SU-DHL-6 (cell line): ENCODE results near the gene LMOD1.

Experiments used
- H2AFZ ChIP-seq: fragments of 200-600 bp; sonication (generic); 2 replicates; pipeline ENCODE4 v1.6.1; 2014; ENCODE audit warnings: low read depth, mild to moderate bottlenecking, moderate library complexity, mixed read lengths, antibody characterized with exemption, low read length; ENCODE audit not compliant: severe bottlenecking
- H3F3A ChIP-seq: fragments of 200-600 bp; shearing (Covaris generic); 2 replicates; pipeline ENCODE4 v1.6.0; 2016; ENCODE audit warnings: antibody characterized with exemption, mild to moderate bottlenecking; ENCODE audit not compliant: insufficient read depth
- H3K27ac ChIP-seq: fragments of 200-600 bp; sonication (generic); 2 replicates; pipeline ENCODE4 v1.5.1; 2016; ENCODE audit warnings: low read depth, mild to moderate bottlenecking, low read length, moderate library complexity, mixed read lengths
- H3K27me3 ChIP-seq: fragments of 200-600 bp; sonication (generic), shearing (Covaris generic); 2 replicates; pipeline ENCODE4 v1.6.0; 2014; ENCODE audit warnings: mild to moderate bottlenecking, low read length
- H3K36me3 ChIP-seq: fragments of 200-600 bp; sonication (generic); 2 replicates; pipeline ENCODE4 v1.6.1; 2014; ENCODE audit warnings: mild to moderate bottlenecking, low read length, mixed read lengths
- H3K4me2 ChIP-seq: fragments of 300-600, 200-600 bp; shearing (Covaris generic), sonication (generic); 2 replicates; pipeline ENCODE4 v1.6.0; 2014; ENCODE audit warnings: low read length, low read depth, mild to moderate bottlenecking; ENCODE audit not compliant: poor library complexity, severe bottlenecking
- H3K4me3 ChIP-seq: fragments of 200-600 bp; sonication (generic); 2 replicates; pipeline ENCODE4 v1.5.1; 2014; ENCODE audit warnings: antibody characterized with exemption, low read length, mild to moderate bottlenecking, mixed read lengths; ENCODE audit not compliant: insufficient read depth, poor library complexity, severe bottlenecking
- H3K79me2 ChIP-seq: fragments of 200-600 bp; sonication (generic); 2 replicates; pipeline ENCODE4 v1.6.1; 2014; ENCODE audit warnings: mild to moderate bottlenecking, low read length, moderate library complexity; ENCODE audit not compliant: insufficient read depth
- H3K9ac ChIP-seq: fragments of 200-600 bp; sonication (generic); 2 replicates; pipeline ENCODE4 v1.7.0; 2014; ENCODE audit warnings: mild to moderate bottlenecking, low read length
- H3K9me2 ChIP-seq: fragments of 200-600 bp; sonication (generic); replicated peaks from 2 replicates; pipeline ENCODE4 v1.6.1; 2014; ENCODE audit warnings: low read length; ENCODE audit not compliant: insufficient read depth
- H3K9me3 ChIP-seq: fragments of 200-600 bp; sonication (generic); 2 replicates; pipeline ENCODE4 v1.6.1; 2014; ENCODE audit warnings: low read length, mixed read lengths; ENCODE audit not compliant: insufficient read depth
- H4K20me1 ChIP-seq: fragments of 200-600 bp; sonication (generic); 2 replicates; pipeline ENCODE4 v1.6.1; 2014; ENCODE audit warnings: low read depth, mild to moderate bottlenecking, antibody characterized with exemption, low read length, moderate library complexity, mixed read lengths
- CTCF ChIP-seq: fragments of 200-600 bp; sonication (generic); IDR thresholded peaks from one replicate; pipeline ENCODE4 v1.5.1; 2017; ENCODE audit warnings: antibody characterized with exemption, mild to moderate bottlenecking, low read length, moderate library complexity; ENCODE audit not compliant: insufficient read depth, poor library complexity, severe bottlenecking
- EZH2phosphoT487 ChIP-seq: fragments of 200-600 bp; sonication (generic), shearing (Covaris generic); conservative IDR thresholded peaks from 2 replicates; pipeline ENCODE4 v1.6.1; 2018; ENCODE audit warnings: mild to moderate bottlenecking, antibody characterized with exemption, low read length, moderate library complexity, mixed read lengths

Gene LMOD1

GRCh38 chr1:201938440-201939035 lies 7.8 kb downstream of the LMOD1 start:
- Histone ChIP-seq H3K4me2 (no peak overlapping the region), H3K9ac (no peak overlapping the region), H3K4me3 (no peak overlapping the region), H3K36me3 (no peaks in the 10 kb centered on the region), H3K79me2 (no peaks in the 10 kb centered on the region), H3K27ac (no peak overlapping the region), H2AFZ (no peak overlapping the region), H3K9me2 (no peaks in the 10 kb centered on the region), H3K27me3 (no peaks in the 10 kb centered on the region), H3F3A (no peaks in the 10 kb centered on the region), H4K20me1 (no peaks in the 10 kb centered on the region), H3K9me3 (no peaks in the 10 kb centered on the region)
- TF ChIP-seq EZH2phosphoT487 (no peak), CTCF (no peak)

GRCh38 chr1:201937624-201938213 lies 8.6 kb downstream of the LMOD1 start:
- no peaks in the 10 kb centered on the region for H3K9me3 ChIP-seq
- TF ChIP-seq CTCF = no peak
- TF ChIP-seq EZH2phosphoT487 = no peak
- no peak overlapping the region for H3K4me2 ChIP-seq
- H4K20me1 ChIP-seq = no peaks in the 10 kb centered on the region
- H3K27me3 ChIP-seq = no peaks in the 10 kb centered on the region
- no peaks in the 10 kb centered on the region for H3K9me2 ChIP-seq
- no peak overlapping the region for H3K4me3 ChIP-seq
- no peaks in the 10 kb centered on the region for H3F3A ChIP-seq
- no peaks in the 10 kb centered on the region for H3K36me3 ChIP-seq
- H3K27ac ChIP-seq = no peak overlapping the region
- no peak overlapping the region for H3K9ac ChIP-seq
- H2AFZ ChIP-seq = no peak overlapping the region
- no peaks in the 10 kb centered on the region for H3K79me2 ChIP-seq

- no peak overlapping the region for H3K4me3 ChIP-seq
- no peaks in the 10 kb centered on the region for H4K20me1 ChIP-seq
- TF ChIP-seq CTCF (no peak), EZH2phosphoT487 (no peak)
- H3K36me3 ChIP-seq = no peaks in the 10 kb centered on the region
- H3F3A ChIP-seq = no peaks in the 10 kb centered on the region
- no peak overlapping the region for H3K4me2 ChIP-seq
- no peak overlapping the region for H2AFZ ChIP-seq
- H3K9me3 ChIP-seq = no peaks in the 10 kb centered on the region
- no peaks in the 10 kb centered on the region for H3K79me2 ChIP-seq
- no peak overlapping the region for H3K9ac ChIP-seq
- no peaks in the 10 kb centered on the region for H3K9me2 ChIP-seq
- H3K27me3 ChIP-seq = no peaks in the 10 kb centered on the region
- no peak overlapping the region for H3K27ac ChIP-seq
Observed at GRCh38 chr1:201933840-201934430, 12.4 kb downstream of the LMOD1 start.
